ENCODE data around the gene TRPM8.

DNA sequence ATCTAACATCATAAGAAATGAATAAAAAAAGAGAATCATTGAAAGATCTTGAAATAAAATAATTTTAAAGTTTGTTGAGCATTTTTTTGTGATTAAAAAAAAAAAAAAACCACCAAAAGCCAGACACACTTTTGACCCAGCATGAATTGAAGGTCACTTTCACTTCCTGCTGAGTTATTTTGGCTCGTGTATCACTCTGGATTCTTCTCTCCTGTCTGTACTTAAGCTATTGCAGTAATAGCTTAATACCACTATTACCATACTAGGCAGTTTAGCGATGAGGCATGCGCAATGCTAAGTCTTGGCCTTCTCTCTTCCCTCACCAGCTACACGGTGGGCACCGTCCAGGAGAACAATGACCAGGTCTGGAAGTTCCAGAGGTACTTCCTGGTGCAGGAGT lies 78.8 kb downstream of the TRPM8 start:
- TF ChIP-seq POLR2A (IDR thresholded peaks at IDR 0.05) (no peak), POLR2AphosphoS5 (IDR thresholded peaks at IDR 0.05) (no peak)
- TF ChIP-seq, protein P1, sequence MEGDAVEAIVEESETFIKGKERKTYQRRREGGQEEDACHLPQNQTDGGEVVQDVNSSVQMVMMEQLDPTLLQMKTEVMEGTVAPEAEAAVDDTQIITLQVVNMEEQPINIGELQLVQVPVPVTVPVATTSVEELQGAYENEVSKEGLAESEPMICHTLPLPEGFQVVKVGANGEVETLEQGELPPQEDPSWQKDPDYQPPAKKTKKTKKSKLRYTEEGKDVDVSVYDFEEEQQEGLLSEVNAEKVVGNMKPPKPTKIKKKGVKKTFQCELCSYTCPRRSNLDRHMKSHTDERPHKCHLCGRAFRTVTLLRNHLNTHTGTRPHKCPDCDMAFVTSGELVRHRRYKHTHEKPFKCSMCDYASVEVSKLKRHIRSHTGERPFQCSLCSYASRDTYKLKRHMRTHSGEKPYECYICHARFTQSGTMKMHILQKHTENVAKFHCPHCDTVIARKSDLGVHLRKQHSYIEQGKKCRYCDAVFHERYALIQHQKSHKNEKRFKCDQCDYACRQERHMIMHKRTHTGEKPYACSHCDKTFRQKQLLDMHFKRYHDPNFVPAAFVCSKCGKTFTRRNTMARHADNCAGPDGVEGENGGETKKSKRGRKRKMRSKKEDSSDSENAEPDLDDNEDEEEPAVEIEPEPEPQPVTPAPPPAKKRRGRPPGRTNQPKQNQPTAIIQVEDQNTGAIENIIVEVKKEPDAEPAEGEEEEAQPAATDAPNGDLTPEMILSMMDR (IDR thresholded peaks at IDR 0.05): no peak
